Measurements from ENCODE around the gene PRDM16. TPM values are rescaled to one million over a fixed set of nuclear protein-coding genes. Genes with fewer than 3 reads are reported as not detected.

The PRDM16 gene
- total RNA-seq, 1 experiment from 2014 or later = 22.3 TPM

DNA sequence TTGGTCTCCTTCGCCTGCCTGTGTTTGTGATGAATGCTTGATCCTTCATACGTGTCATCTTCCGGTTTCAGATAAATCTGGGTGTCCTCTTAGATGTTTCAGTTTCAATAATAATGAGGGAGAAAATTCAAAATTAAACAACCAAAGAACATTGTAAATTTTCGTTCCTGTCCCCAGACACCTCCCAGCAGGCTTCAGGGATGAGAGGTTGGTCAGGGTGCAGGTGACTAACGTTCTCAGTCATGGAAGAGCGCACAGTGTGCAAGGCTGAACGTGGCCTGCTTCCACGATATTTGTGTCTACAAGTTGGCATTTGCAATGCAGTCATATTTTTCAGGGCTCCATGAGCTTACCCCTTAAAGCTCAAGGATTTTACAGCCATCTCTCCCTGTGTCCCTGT is 238.4 kb downstream of the PRDM16 start:
- H3K27ac ChIP-seq (ENCODE audit: low read length) = no peak overlapping the region
- H3K36me3 ChIP-seq (ENCODE audit: control insufficient read depth, insufficient read depth, low read length) = no peaks in the 10 kb centered on the region
- in situ Hi-C loops (cut with HindIII; ENCODE audit: low pct_unique_long_range_greater_than_20kb, low sequenced_read_pairs) = no loop called here
- H3K27me3 ChIP-seq (ENCODE audit: control insufficient read depth, insufficient read depth, low read length) = no peaks in the 10 kb centered on the region
- BruUV-seq (replicated peaks) = no TSS peak
- peaks cover 10% of the 10 kb centered on the region for H3K4me1 ChIP-seq (ENCODE audit: control insufficient read depth, insufficient read depth, low read length)
- CTCF ChIA-PET = no interaction called here
- intact Hi-C loops (cut with micrococcal nuclease; ENCODE audit: unreplicated experiment) = no loop called here
- POLR2A ChIA-PET = no interaction called here
- H3K4me3 ChIP-seq (ENCODE audit: low read depth in 2 of 2, low read length in 2 of 2) = no peak overlapping the region
- DNase-seq (ENCODE audit: low read depth, low spot score) (no peak), ATAC-seq (no peak)
- no peak for TF ChIP-seq CTCF (IDR thresholded peaks at IDR 0.05)
- TF ChIP-seq REST (IDR thresholded peaks at IDR 0.05; ENCODE audit: insufficient read depth in 1 of 2, low read depth in 2 of 2, low read length in 1 of 2) = no peak
- no peak for TF ChIP-seq SIN3A (IDR thresholded peaks at IDR 0.05; ENCODE audit: borderline replicate concordance, insufficient read depth, low read depth, low read length)
- TF ChIP-seq POLR2AphosphoS5 (IDR thresholded peaks at IDR 0.05; ENCODE audit: low read depth, low read length) = no peak
- TF ChIP-seq TCF7L2 (IDR thresholded peaks at IDR 0.05; ENCODE audit: low read depth, low read length) = no peak
- no peaks in the 10 kb centered on the region for H3K9me3 ChIP-seq (ENCODE audit: control insufficient read depth, insufficient read depth, low read depth, low read length)

DNA sequence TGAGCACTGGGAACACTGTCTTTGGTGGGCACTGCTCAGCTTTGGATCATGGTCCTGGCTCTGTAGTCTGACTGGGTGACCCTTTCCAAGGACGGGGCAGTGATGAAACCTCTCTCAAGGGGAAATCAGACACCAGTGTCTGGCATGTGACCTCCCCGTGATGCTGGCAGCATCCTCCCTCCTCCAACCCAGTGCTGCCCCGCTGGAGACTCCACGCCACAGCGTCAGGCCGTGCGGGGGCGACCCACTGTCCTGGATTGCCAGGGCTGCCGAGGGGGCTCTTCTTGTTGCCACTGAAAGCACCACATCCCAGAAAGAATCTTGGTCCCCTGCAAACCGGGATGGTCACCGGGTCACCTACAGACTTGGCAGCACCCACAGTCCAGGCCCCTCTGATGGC is 239.1 kb downstream of the PRDM16 start:
- no peak for ATAC-seq
- Histone ChIP-seq H3K9me3 (ENCODE audit: control insufficient read depth, insufficient read depth, low read depth, low read length) (no peaks in the 10 kb centered on the region), H3K27ac (ENCODE audit: low read length) (no peak overlapping the region), H3K4me1 (ENCODE audit: control insufficient read depth, insufficient read depth, low read length) (peaks cover 17% of the 10 kb centered on the region), H3K36me3 (ENCODE audit: control insufficient read depth, insufficient read depth, low read length) (no peaks in the 10 kb centered on the region), H3K27me3 (ENCODE audit: control insufficient read depth, insufficient read depth, low read length) (no peaks in the 10 kb centered on the region), H3K4me3 (ENCODE audit: low read depth in 2 of 2, low read length in 2 of 2) (no peak overlapping the region)
- TF ChIP-seq TCF7L2 (IDR thresholded peaks at IDR 0.05; ENCODE audit: low read depth, low read length) (no peak), SIN3A (IDR thresholded peaks at IDR 0.05; ENCODE audit: borderline replicate concordance, insufficient read depth, low read depth, low read length) (no peak), POLR2AphosphoS5 (IDR thresholded peaks at IDR 0.05; ENCODE audit: low read depth, low read length) (no peak), REST (IDR thresholded peaks at IDR 0.05; ENCODE audit: insufficient read depth in 1 of 2, low read depth in 2 of 2, low read length in 1 of 2) (no peak)
- in situ Hi-C loops (cut with HindIII; ENCODE audit: low pct_unique_long_range_greater_than_20kb, low sequenced_read_pairs) (no loop called here), intact Hi-C loops (cut with micrococcal nuclease; ENCODE audit: unreplicated experiment) (no loop called here)
- BruUV-seq (replicated peaks) = no TSS peak
- DNase-seq (ENCODE audit: low read depth, low spot score) = no peak
- ChIA-PET POLR2A (no interaction called here), CTCF (no interaction called here)
